HG02798 (cell line): Measurements from ENCODE around the gene CNDP2.

ENCODE experiments used
- ATAC-seq: cut with Tn5 transposase; IDR thresholded peaks from one replicate; pipeline ENCODE4 v1.9.1; 2021; ENCODE audit warnings: mild to moderate bottlenecking; ENCODE audit not compliant: unreplicated experiment, poor library complexity

The CNDP2 gene

GRCh38 chr18:74530584-74530862 is 34.4 kb downstream of the CNDP2 start:
- no peak for ATAC-seq

- ATAC-seq = no peak
Observed at GRCh38 chr18:74531043-74531442, 34.9 kb downstream of the CNDP2 start.

GRCh38 chr18:74532511-74533025 is 36.4 kb downstream of the CNDP2 start:
- ATAC-seq = no peak

GRCh38 chr18:74533666-74534065 is 37.5 kb downstream of the CNDP2 start:
- no peak for ATAC-seq

GRCh38 chr18:74534150-74534969 is 38.2 kb downstream of the CNDP2 start, which contains the start of gene CNDP1:
CNDP1 (plus strand) TSS chr18:74534500; CDS start chr18:74534668, 168 bp downstream.
- no peak for ATAC-seq

- peak; percentile 85 for ATAC-seq
Observed at GRCh38 chr18:74534981-74535649, 39.0 kb downstream of the CNDP2 start.

- no peak for ATAC-seq
Observed at GRCh38 chr18:74539289-74539688, 43.1 kb downstream of the CNDP2 start.

- no peak for ATAC-seq
Observed at GRCh38 chr18:74540652-74541421, 44.7 kb downstream of the CNDP2 start.

GRCh38 chr18:74541703-74542555 is 45.8 kb downstream of the CNDP2 start:
- peak; percentile 36 for ATAC-seq

- ATAC-seq = no peak
Observed at GRCh38 chr18:74544898-74545297, 48.7 kb downstream of the CNDP2 start.

- ATAC-seq = no peak
Observed at GRCh38 chr18:74546007-74546406, 49.8 kb downstream of the CNDP2 start.

GRCh38 chr18:74546751-74547530 is 50.8 kb downstream of the CNDP2 start:
- no peak for ATAC-seq

GRCh38 chr18:74547860-74548259 is 51.7 kb downstream of the CNDP2 start:
- ATAC-seq = no peak

- no peak for ATAC-seq
Observed at GRCh38 chr18:74549591-74550104, 53.5 kb downstream of the CNDP2 start.

- no peak for ATAC-seq
Observed at GRCh38 chr18:74550886-74551285, 54.7 kb downstream of the CNDP2 start.

- ATAC-seq = no peak
Observed at GRCh38 chr18:74551452-74551851, 55.3 kb downstream of the CNDP2 start.

- ATAC-seq = peak; percentile 99
Observed at GRCh38 chr18:74551936-74552555, 55.9 kb downstream of the CNDP2 start.

- ATAC-seq = no peak
Observed at GRCh38 chr18:74556126-74556525, 60.0 kb downstream of the CNDP2 start.

GRCh38 chr18:74558096-74558495 is 61.9 kb downstream of the CNDP2 start:
- ATAC-seq = no peak
